Fibroblast of skin of abdomen (primary cell): ENCODE measurements around the gene SERPINB1.

Source experiments
- DNase-seq: peaks from one replicate; pipeline ENCODE4 v3.0.0-alpha.2; 2013

The SERPINB1 gene

GRCh38 chr6:2790588-2791449 is 50.8 kb downstream of the SERPINB1 start:
- peak; percentile 80 for DNase-seq

- DNase-seq, result no peak
These were observed 55.4 kb downstream of the SERPINB1 start for GRCh38 chr6:2786269-2786668.

GRCh38 chr6:2784930-2785329 is 56.7 kb downstream of the SERPINB1 start:
- DNase-seq, result no peak

- no peak for DNase-seq
These were observed 57.6 kb downstream of the SERPINB1 start for GRCh38 chr6:2784061-2784460.

GRCh38 chr6:2783188-2783963 is 58.3 kb downstream of the SERPINB1 start:
- DNase-seq, result no peak

GRCh38 chr6:2782825-2783187 is 58.9 kb downstream of the SERPINB1 start:
- no peak for DNase-seq

GRCh38 chr6:2782356-2782708 is 59.3 kb downstream of the SERPINB1 start:
- DNase-seq, result no peak
